HG03521 (cell line): ENCODE data around the gene XIRP2.

ENCODE experiments used
- ATAC-seq: cut with Tn5 transposase; IDR thresholded peaks from one replicate; pipeline ENCODE4 v1.9.1; 2021; ENCODE audit warnings: mild to moderate bottlenecking, moderate library complexity; ENCODE audit not compliant: unreplicated experiment

The XIRP2 gene

DNA sequence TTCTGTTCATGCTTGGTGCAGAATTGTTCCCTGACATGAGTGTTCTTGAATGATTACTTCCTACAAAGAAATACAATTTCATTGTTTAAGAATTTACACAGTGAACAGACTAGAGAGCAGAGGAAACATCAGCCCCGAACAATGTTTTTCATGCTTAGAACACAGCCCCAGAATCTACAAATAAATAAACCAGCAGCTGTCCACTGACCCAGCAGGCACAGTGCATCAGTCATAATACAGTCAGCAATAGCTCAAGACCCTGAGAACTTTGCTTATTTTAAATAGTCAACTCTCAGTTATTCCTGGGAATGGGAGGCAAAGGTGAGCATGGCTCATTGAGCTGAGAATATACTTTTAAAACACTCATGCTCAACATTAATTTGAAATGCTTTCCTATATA is 38.4 kb downstream of the XIRP2 start:
- ATAC-seq = no peak

DNA sequence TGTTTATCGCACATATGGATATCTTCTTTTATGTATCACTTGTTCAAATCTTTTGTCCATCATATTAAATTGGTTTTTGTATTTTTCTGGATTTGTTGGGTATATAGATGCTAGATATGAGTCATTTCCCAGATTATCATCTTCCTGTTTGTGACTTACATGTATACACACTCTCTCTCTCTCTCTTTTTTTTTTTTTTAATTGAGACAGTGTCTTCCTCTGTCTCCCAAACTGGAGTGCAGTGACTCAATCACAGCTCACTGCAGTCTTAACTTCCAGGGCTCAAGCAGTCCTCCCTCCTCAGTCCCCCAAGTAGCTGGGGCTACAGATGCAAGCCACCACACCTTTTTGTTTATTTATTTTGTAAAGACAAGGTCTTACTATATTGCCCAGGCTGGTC is 43.8 kb downstream of the XIRP2 start:
- ATAC-seq = no peak

DNA sequence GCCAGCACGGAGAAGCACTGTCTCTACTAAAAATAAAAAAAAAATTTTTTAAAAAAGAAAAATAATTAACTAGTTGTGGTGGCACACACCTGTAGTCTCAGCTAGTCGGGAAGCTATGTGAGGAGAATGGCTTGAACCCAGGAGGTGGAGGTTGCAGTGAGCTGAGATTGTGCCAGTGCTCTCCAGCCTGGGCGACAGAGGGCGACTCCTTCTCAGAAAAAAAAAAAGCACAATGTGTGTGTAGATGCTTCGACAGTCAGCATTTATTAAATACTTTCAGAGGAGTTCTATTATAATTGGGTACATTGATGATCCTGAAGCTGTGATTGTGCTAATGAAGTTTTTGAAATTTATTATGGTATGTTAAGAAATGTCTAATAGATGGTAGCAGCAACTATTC is 46.5 kb downstream of the XIRP2 start:
- no peak for ATAC-seq

DNA sequence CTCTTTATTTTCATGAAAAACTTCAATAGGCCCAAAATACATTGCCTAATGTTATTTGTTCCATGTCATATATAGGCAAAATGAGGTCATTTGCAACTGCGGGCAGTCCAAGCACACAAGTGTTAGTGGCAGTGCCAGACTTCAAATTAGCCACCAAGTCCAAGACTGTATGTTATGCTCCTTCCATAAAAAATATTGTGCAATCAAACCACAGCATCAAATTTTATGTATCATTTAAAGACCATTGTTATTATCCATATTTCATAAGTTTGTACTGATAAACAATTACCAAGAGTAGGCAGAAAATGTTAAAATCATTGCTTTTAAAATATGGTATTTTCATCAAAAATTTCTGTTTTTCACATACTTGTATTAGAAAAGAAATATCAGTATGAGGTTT is 54.1 kb downstream of the XIRP2 start:
- no peak for ATAC-seq

DNA sequence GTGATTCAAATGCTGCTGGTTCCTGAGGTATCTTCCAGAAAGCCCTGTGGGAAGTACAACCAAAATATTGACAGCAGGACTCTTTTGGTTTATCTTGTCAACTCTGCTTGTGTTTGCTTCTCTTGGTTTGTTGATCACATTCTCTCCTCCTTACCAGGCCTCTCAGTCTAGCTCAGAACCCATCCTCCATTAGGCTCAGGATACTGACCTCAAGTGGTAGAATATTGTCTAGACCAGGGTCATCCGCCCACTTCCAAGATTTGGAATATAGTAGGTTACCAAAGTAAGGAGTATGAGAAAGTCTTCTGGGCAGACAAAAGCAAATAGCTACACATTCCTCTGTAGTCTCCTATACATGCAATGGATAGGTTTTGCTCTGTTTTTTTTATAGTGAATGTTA is 56.6 kb downstream of the XIRP2 start:
- no peak for ATAC-seq

DNA sequence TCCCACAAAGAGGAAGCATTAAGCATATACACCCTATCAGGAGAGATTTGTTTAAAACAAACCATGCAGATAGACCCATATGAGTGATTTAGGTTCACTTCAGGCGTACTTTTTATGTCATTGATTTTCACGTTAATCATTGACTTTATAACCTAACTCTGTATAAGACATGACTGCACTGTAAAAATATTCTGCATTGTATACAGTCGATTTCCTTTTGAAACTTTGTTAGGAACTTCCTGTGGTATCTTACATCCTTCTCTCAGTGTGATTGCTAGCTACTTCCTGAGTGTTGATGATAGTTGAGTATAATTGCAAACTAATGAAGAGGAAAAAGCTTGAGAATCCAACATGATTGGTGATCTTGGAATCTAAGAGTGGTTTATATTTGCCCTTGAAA is 69.4 kb downstream of the XIRP2 start:
- ATAC-seq = no peak

DNA sequence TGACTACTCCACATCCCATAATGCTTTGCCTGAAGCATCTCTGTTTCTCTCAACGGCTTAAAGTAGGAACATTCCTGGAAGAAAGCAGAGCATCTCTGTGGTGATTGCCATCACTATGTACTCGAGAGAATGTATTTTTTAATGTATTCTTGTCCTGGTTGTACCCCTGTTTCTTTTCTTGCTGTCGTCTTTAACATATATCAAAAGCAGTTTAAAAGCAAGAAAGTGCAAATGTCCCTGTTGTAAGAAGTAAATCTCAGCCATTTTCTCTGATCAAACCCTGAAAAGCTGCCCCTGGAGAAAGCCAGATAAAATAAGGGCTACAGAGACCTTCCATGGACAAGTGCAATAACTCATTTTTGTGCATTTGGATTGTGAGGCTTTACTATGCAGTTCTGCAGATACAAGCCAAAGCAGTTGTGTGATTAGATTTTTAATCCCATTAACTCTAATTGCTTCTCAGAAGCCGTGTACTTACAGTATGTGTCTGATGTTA is 70.8 kb downstream of the XIRP2 start:
- no peak for ATAC-seq

DNA sequence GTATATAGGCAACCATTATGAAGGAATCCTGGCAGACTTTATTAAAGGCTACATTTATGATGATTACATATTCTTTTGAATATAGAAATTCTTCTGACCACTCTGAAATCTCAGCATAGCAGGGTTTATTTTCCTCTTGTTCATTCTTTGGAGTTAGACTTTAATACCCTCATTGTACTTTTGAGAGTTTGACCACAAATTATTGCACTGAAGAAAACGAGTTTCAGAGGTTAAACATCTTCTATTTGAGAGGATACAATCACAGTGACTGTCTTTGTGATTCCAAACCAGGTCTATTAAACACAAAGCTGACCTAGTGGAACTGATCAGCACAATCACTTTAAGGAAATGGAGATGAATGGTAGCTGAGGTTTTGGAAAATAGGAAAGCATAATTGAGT is 71.3 kb downstream of the XIRP2 start:
- ATAC-seq = no peak

DNA sequence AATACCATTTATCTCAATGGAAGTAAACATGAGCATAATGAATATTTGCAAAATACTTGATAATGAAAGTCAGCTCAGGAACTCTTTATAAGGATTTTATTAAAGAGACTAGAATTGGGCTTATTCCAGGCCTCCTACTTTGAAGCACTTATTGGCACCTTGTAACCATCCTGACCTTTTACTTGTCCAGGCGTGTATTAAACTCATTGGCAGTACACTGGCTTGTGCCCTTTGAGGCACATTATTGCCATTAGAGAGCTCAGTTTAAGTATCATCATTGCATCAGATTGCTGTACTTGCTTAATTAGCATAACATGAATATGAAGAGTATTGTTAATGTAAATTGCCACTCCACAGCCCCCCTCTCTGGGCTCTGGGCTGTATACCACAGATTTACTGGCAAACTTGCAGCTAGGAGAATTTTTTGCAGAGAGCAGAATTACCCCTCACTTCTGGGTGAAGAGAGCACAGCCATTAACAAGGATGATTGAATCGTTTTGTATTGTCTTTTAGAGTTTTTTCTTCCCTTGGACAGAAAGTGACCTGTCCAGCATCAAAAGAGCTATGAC is 72.5 kb downstream of the XIRP2 start:
- no peak for ATAC-seq

DNA sequence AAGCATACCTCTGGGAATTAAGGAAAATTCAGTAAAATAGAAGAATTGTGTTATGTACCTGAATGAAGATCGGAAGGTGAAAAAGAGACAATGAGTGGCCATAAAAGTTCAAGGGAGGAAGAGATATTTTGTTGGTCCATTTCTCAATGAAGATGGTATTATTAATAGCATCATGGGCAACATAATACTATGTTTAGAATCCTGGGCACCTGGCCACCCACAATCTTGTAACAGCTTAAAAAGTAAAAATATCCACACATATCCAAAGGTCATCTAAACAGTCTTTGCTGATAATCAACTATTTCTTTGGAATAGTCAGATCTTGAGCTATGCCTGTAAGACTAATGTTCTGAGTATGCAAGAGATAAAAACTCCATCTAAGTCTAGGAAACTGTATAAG is 73.7 kb downstream of the XIRP2 start:
- no peak for ATAC-seq

DNA sequence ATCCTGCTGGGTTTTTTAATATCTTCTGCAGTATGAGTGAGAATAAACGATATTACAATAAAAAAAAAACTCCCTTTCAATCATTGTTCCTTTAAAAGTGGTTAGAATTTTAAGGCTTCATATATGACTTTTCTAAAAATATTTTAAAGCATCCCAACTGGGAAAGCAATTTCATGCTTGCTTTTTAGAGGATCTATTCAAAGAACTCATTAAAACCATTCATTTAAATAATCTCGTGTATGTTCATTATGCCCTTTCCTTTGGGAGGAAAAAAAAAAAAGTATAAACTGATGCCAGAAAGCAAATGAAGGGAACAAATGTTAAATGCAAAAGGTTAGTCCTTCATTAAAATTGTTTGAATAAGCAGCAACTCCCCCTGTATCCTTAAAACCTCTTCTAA is 81.2 kb downstream of the XIRP2 start:
- ATAC-seq = no peak

DNA sequence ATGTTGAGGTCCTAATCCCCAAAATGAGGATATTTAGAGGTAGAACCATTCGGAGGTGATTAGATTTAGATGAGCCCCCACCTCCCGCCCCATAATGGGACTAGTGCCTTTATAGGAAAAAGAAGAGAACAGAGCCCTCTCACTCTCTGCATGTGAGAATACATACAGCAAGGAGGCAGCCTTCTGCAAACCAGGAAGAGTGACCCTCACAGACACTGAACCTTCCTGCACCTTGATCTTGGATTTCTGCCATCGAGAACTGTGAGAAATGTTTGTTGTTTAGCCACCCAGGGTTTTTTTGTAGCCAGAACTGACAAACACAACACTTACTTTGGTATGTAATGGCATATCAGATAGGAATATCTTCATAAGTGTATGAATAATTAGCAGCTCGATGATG is 83.7 kb downstream of the XIRP2 start:
- ATAC-seq = no peak

DNA sequence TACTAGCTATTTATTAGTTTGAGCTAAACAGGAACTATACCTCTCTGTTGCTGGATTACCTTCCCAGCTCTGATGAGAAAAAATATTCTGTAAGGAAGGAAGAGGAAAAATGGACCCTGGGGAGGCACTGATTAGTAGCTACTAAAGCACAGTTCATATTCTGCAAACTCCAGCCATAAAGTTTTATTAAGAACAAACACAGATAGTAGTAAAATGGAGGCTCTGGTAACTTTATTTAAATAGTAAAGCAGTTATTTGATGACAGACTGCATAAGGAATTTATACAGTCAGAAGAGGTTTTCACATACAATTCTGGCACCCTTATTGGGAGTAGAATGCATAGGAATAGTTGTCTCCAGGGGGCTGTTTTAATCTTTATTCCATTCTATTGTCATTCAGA is 84.1 kb downstream of the XIRP2 start:
- no peak for ATAC-seq

DNA sequence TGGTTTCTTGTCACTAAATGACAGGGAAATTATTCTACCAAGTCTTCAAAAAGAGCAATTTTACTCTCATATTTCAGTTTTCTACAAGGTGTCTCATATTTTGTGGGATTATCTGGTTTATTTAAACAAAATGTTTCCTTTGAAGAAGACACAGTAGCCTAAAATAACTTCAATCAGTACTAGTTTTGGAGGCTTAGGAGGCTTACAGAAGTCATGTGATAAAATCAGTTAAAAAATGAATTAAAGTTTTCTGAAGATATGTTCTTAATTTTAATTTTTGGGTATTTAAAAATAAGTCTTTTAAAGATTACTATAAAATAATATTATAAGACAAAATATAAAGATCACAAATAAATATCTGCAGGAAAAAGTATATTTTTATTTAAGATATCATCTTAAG is 95.9 kb downstream of the XIRP2 start:
- no peak for ATAC-seq

DNA sequence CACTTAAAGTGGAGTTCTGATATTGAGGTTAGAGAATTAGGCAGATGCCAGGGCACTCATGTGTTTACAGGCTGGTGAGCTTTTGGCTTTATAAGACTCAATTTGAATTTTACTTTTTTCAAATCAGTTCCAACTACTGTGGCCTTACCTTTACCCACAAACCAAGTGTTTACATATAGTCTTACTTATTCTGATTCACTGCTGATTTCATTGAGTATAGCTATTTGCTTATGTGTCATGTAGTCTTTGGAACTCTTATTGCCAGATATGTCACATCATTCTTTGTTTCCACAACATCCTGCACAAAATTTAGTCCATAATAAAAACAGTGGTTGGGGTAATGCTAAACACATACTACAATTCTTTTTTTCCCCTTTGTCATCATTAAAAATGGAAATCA is 96.5 kb downstream of the XIRP2 start:
- ATAC-seq = no peak

DNA sequence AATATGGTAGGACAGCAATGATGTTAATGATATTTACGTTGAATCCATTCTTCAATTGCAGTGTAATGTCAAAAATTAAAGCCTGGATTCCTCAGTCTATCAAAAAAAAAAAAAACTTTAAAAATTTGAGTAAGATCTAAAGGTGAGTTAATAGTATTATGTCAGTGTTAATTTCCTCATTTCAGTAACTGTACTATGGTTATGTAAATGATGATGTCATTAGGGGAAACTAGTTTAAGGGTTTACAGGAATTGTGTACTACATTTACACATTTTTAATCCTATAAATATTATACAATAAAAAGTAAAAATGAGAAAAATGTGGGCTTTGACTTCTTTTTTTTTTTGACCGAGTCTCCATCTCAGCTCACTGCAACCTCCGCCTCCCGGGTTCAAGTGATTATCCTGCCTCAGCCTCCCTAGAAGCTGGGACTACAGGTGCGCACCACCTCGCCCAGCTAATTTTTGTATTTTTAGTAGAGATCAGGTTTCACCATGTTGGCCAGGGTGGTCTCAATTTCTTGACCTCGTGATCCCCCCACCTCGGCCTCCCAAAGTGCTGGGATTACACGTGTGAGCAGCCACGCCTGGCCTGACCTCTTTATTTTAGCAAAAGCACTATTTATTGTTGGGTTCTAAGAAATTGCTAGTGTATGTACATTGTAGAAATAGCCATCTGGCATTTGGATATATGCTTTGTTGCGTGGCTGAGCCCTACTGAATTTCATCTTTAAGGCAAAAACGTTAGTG is 106.5 kb downstream of the XIRP2 start:
- ATAC-seq = no peak

DNA sequence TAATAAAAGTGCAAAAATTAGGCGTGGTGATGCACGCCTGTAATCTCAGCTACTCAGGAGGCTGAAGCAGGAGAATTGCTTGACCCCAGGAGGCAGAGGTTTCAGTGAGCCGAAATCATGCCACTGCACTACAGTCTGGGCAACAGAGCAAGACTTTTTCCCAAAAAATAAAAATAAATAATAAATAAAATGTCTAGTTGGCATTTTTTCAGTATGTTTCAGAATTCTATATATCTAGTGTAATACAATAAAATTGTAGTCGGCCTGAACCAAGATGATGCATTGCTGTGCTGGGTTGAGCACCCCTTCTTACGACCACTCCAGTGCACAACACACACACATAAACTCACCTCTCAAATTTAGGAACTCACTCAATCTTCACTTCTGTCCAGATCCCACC is 108.2 kb downstream of the XIRP2 start:
- no peak for ATAC-seq

DNA sequence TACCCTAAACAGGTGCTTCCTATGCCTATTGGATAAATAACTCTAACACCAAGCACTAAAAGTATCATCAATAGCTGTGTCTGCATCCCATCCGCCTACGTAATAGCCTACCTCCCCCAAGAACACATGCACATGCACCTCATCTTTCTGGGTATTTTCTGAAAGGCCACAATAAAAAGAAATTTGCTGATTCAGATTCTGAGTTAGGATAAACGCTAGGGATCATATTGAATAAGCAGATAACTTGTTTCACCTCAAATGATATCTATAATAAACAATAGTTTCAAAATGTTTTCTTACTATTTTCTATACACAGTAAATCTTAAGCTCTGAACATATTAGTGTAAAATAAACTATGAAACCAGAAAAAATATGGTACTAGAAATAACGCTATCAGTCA is 112.9 kb downstream of the XIRP2 start:
- no peak for ATAC-seq

DNA sequence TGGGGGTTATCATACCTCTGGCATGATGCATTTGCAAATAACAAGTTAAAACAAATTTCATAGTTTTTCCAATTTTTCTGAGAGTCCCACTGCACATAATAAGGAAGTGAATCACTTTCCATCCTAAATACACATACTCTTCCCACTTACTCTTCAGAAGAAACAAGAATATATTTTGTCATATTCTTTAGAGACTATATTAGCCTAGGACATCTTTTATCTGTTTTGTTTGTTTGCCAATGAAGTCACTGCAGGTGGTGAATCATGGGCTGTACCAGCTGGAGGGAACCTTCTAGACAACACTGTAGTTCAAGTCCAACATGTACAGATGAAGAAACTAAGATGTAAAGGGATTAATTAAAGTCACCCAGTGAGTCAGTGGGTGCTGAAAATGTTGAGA is 116.8 kb downstream of the XIRP2 start:
- no peak for ATAC-seq

DNA sequence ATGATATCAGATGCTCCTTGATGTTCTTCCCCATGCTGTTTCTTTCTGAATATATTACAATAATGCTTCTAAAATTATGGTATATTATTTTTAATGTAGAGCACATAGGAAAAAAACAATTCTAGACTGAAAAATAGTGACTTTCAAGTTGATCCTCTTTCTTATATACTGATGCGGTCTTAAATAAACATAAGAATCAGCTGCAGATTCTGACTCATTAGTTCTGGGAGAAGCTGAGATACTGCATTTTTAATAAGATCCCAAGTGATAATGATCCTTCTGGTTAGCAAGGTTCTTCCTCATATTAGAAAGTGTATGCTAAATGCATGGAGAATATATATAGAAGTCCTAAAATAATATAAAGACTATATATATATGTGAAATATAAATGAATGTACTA is 124.9 kb downstream of the XIRP2 start:
- ATAC-seq = no peak

DNA sequence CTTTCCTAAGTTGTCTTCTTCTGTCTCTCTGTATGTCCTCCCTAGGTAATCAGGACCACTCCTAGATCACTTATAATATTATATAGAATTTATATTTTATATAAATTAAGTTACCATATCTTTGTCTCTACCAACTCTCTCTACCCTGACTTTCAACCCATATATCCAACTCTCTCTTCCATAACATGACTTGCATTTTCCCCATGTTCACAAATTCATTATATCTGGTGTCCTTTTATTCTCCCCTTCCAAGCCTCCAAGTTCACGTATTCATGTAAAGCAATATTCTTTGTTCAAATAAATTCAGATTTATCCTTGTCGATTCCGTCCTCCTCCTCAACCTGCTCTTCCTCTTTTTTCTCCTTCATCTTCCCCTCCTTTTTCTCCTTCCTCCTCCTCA is 127.5 kb downstream of the XIRP2 start:
- ATAC-seq = no peak

DNA sequence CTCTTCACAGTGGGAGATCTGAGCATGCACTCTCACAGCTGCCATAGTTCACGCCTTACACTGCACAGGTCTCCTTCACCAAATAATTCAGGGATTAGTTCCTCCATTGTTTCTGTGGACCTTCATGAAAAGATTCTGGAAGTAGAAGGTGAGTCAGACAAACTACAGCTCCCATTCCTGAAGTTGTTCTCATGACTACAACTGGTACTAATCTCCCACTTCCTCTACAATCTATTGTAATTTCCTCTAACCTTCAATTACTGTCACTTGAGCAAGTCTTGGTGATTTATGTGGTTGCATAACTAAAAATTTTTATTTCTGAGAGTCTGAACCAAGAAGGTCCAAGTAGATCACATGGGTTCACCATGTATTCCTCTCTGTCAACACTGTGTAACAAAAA is 128.7 kb downstream of the XIRP2 start:
- ATAC-seq = no peak

DNA sequence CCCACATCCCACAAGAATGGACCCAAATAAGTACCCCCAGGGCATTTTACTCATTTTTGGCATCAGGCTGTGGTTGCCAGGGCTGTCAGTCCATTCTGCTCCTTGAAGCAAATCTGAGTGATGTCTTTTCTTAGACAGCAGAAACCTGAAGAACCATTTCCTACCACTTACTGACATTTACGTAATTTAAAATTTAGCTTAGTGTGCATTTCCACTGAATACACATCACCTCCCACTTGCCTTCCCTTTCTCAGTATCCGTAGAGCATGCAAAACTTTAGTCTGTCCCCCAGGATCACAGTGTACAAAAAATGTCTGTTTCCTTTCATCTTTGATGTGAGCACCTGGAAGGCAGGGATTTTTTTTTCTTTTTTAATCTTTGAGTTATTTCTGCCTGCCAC is 130.3 kb downstream of the XIRP2 start:
- no peak for ATAC-seq
